Activated naive CD8-positive, alpha-beta T cell treated with anti-CD3 and anti-CD28 coated beads, Interleukin-2, amount 10 ng/mL, durations not matched to agents 7 days and 5 days (primary cell): Measurements from ENCODE around the gene KLHL26. TPM values are rescaled to one million over a fixed set of nuclear protein-coding genes. Genes with fewer than 3 reads are reported as not detected.

Experiments
- ATAC-seq: fragments of 150-1000 bp; cut with Tn5 transposase; one replicate; pipeline ENCODE4 v1.10.0; 2021; ENCODE audit warnings: low read depth, moderate library complexity
- POLR2A ChIA-PET: fragments of 350-600 bp; sonication (Branson Sonifier 250); formaldehyde crosslinking; loops from one replicate; lab custom pipeline; 2021; ENCODE audit warnings: antibody characterized with exemption; lab: Charles Lee
- DNase-seq: peaks from one replicate; pipeline ENCODE4 v3.0.0; 2021
- H3K27ac Mint-ChIP-seq: one replicate; pipeline ENCODE4 v1.8.0; 2022; ENCODE audit warnings: mild to moderate bottlenecking, mixed read lengths
- H3K27me3 Mint-ChIP-seq: one replicate; pipeline ENCODE4 v1.8.0; 2022; ENCODE audit warnings: mild to moderate bottlenecking, moderate library complexity, mixed read lengths
- H3K36me3 Mint-ChIP-seq: one replicate; pipeline ENCODE4 v1.8.0; 2021; ENCODE audit warnings: mild to moderate bottlenecking, mixed read lengths
- H3K4me1 Mint-ChIP-seq: one replicate; pipeline ENCODE4 v1.8.0; 2021; ENCODE audit warnings: mixed read lengths
- H3K4me3 Mint-ChIP-seq: one replicate; pipeline ENCODE4 v1.8.0; 2022; ENCODE audit warnings: mild to moderate bottlenecking, moderate library complexity, mixed read lengths
- H3K9me3 Mint-ChIP-seq: one replicate; pipeline ENCODE4 v1.8.0; 2021; ENCODE audit warnings: mixed read lengths
- total RNA-seq, 2 experiments: library from RNA; stranded (reverse); gene quantifications; one replicate each; pipeline ENCODE4 v1.2.3, GENCODE V29; 2021

The KLHL26 gene
- total RNA-seq, 2 experiments from 2014 or later: 13.6 to 14.3 TPM

GRCh38 chr19:18660939-18661670, 24.3 kb downstream of the KLHL26 start:
- H3K27ac Mint-ChIP-seq: peak overlapping the region; percentile 67
- H3K4me3 Mint-ChIP-seq: no peak overlapping the region
- no peak for ATAC-seq

GRCh38 chr19:18662972-18663732, 26.3 kb downstream of the KLHL26 start:
- no peaks in the 10 kb centered on the region for H3K36me3 Mint-ChIP-seq
- peaks cover 13% of the 10 kb centered on the region for H3K4me1 Mint-ChIP-seq
- DNase-seq (no peak), ATAC-seq (no peak)
- no peak overlapping the region for H3K4me3 Mint-ChIP-seq
- H3K27ac Mint-ChIP-seq: no peak overlapping the region
- no peaks in the 10 kb centered on the region for H3K27me3 Mint-ChIP-seq
- POLR2A ChIA-PET: interaction anchor here (0.6 kb wide), 1 partner anchor 18 kb away, joined by 4 read pairs; no protein-coding TSS in a partner anchor
- no peaks in the 10 kb centered on the region for H3K9me3 Mint-ChIP-seq

More at GRCh38 chr19:18660939-18661670, 24.3 kb downstream of the KLHL26 start:
- Mint-ChIP-seq H3K27me3 (no peaks in the 10 kb centered on the region), H3K4me1 (peaks cover 14% of the 10 kb centered on the region), H3K9me3 (no peaks in the 10 kb centered on the region), H3K36me3 (no peaks in the 10 kb centered on the region)
- no peak for DNase-seq
- POLR2A ChIA-PET: no interaction called here

GRCh38 chr19:18663940-18664530, 27.2 kb downstream of the KLHL26 start:
- Mint-ChIP-seq H3K36me3 (no peaks in the 10 kb centered on the region), H3K4me3 (no peak overlapping the region), H3K9me3 (no peaks in the 10 kb centered on the region), H3K27me3 (no peaks in the 10 kb centered on the region), H3K4me1 (peaks cover 13% of the 10 kb centered on the region), H3K27ac (no peak overlapping the region)
- POLR2A ChIA-PET: no interaction called here
- DNase-seq (no peak), ATAC-seq (peak; percentile 63)

GRCh38 chr19:18665771-18666202, 29.0 kb downstream of the KLHL26 start:
- ATAC-seq: no peak
- no peak for DNase-seq
- POLR2A ChIA-PET: no interaction called here
- Mint-ChIP-seq H3K27ac (no peak overlapping the region), H3K36me3 (peaks cover 3% of the 10 kb centered on the region), H3K27me3 (no peaks in the 10 kb centered on the region), H3K4me1 (peaks cover 13% of the 10 kb centered on the region), H3K9me3 (no peaks in the 10 kb centered on the region), H3K4me3 (no peak overlapping the region)

- no peak overlapping the region for H3K4me3 Mint-ChIP-seq
- POLR2A ChIA-PET: interaction anchor here (0.6 kb wide), 2 partner anchors 8 to 214 kb away, joined by 3 to 4 read pairs; no protein-coding TSS in a partner anchor
- ATAC-seq (no peak), DNase-seq (no peak)
- no peaks in the 10 kb centered on the region for H3K9me3 Mint-ChIP-seq
- no peak overlapping the region for H3K27ac Mint-ChIP-seq
- peaks cover 3% of the 10 kb centered on the region for H3K36me3 Mint-ChIP-seq
- H3K4me1 Mint-ChIP-seq: peaks cover 12% of the 10 kb centered on the region
- no peaks in the 10 kb centered on the region for H3K27me3 Mint-ChIP-seq
Observed at GRCh38 chr19:18666317-18666716, 29.5 kb downstream of the KLHL26 start.

GRCh38 chr19:18666784-18667183, 30.0 kb downstream of the KLHL26 start:
- POLR2A ChIA-PET: interaction anchor here (0.6 kb wide), 2 partner anchors 8 to 214 kb away, joined by 3 to 4 read pairs; no protein-coding TSS in a partner anchor
- Mint-ChIP-seq H3K36me3 (peaks cover 3% of the 10 kb centered on the region), H3K9me3 (no peaks in the 10 kb centered on the region), H3K27ac (no peak overlapping the region), H3K4me1 (peaks cover 10% of the 10 kb centered on the region), H3K27me3 (no peaks in the 10 kb centered on the region), H3K4me3 (no peak overlapping the region)
- DNase-seq: no peak
- no peak for ATAC-seq

- H3K36me3 Mint-ChIP-seq: peaks cover 3% of the 10 kb centered on the region
- ATAC-seq (no peak), DNase-seq (no peak)
- POLR2A ChIA-PET: no interaction called here
- H3K27me3 Mint-ChIP-seq: no peaks in the 10 kb centered on the region
- H3K9me3 Mint-ChIP-seq: no peaks in the 10 kb centered on the region
- H3K4me1 Mint-ChIP-seq: peaks cover 10% of the 10 kb centered on the region
- no peak overlapping the region for H3K27ac Mint-ChIP-seq
- H3K4me3 Mint-ChIP-seq: no peak overlapping the region
Observed at GRCh38 chr19:18667531-18668251, 30.9 kb downstream of the KLHL26 start.

- Mint-ChIP-seq H3K4me1 (peaks cover 9% of the 10 kb centered on the region), H3K9me3 (no peaks in the 10 kb centered on the region)
- POLR2A ChIA-PET: no interaction called here
Observed at GRCh38 chr19:18668252-18668631, 31.4 kb downstream of the KLHL26 start.

GRCh38 chr19:18668744-18669523, 32.1 kb downstream of the KLHL26 start:
- DNase-seq: no peak
- peaks cover 4% of the 10 kb centered on the region for H3K4me1 Mint-ChIP-seq
- POLR2A ChIA-PET: no interaction called here
- H3K27me3 Mint-ChIP-seq: no peaks in the 10 kb centered on the region
- no peak overlapping the region for H3K27ac Mint-ChIP-seq
- H3K9me3 Mint-ChIP-seq: no peaks in the 10 kb centered on the region
- no peak overlapping the region for H3K4me3 Mint-ChIP-seq
- H3K36me3 Mint-ChIP-seq: peaks cover 3% of the 10 kb centered on the region
- ATAC-seq: no peak

More at GRCh38 chr19:18668252-18668631, 31.4 kb downstream of the KLHL26 start:
- Mint-ChIP-seq H3K4me3 (no peak overlapping the region), H3K36me3 (peaks cover 3% of the 10 kb centered on the region), H3K27me3 (no peaks in the 10 kb centered on the region), H3K27ac (no peak overlapping the region)
- ATAC-seq (no peak), DNase-seq (no peak)

GRCh38 chr19:18669524-18669817, 32.6 kb downstream of the KLHL26 start:
- Mint-ChIP-seq H3K27me3 (no peaks in the 10 kb centered on the region), H3K4me3 (no peak overlapping the region), H3K4me1 (no peaks in the 10 kb centered on the region), H3K27ac (no peak overlapping the region), H3K9me3 (no peaks in the 10 kb centered on the region), H3K36me3 (peaks cover 3% of the 10 kb centered on the region)
- no peak for DNase-seq
- ATAC-seq: no peak
- POLR2A ChIA-PET: no interaction called here

GRCh38 chr19:18669883-18670282, 33.1 kb downstream of the KLHL26 start:
- Mint-ChIP-seq H3K27me3 (no peaks in the 10 kb centered on the region), H3K4me1 (no peaks in the 10 kb centered on the region), H3K9me3 (no peaks in the 10 kb centered on the region), H3K36me3 (peaks cover 3% of the 10 kb centered on the region), H3K27ac (no peak overlapping the region), H3K4me3 (no peak overlapping the region)
- ATAC-seq: no peak
- no peak for DNase-seq
- POLR2A ChIA-PET: no interaction called here

GRCh38 chr19:18670312-18670711, 33.5 kb downstream of the KLHL26 start:
- Mint-ChIP-seq H3K27ac (no peak overlapping the region), H3K4me3 (no peak overlapping the region), H3K36me3 (peaks cover 3% of the 10 kb centered on the region), H3K9me3 (no peaks in the 10 kb centered on the region), H3K4me1 (no peaks in the 10 kb centered on the region), H3K27me3 (no peaks in the 10 kb centered on the region)
- DNase-seq: no peak
- ATAC-seq: no peak
- POLR2A ChIA-PET: no interaction called here
